Type B pancreatic cell (in vitro differentiated cells): Measurements from ENCODE around the gene RIC8A. TPM values are rescaled to one million over a fixed set of nuclear protein-coding genes. Genes with fewer than 3 reads are reported as not detected.

Source experiments
- DNase-seq: peaks from one replicate; pipeline ENCODE4 v3.0.0; 2021; ENCODE audit warnings: mixed read lengths; ENCODE audit not compliant: unreplicated experiment; ENCODE audit errors: extremely low spot score
- H3K27ac Mint-ChIP-seq: 2 replicates; pipeline ENCODE4 v1.8.0; 2021; ENCODE audit warnings: mild to moderate bottlenecking, mixed read lengths
- H3K27me3 Mint-ChIP-seq: 2 replicates; pipeline ENCODE4 v1.8.0; 2021; ENCODE audit warnings: mixed read lengths
- H3K36me3 Mint-ChIP-seq: 2 replicates; pipeline ENCODE4 v1.8.0; 2021; ENCODE audit warnings: mixed read lengths
- H3K4me1 Mint-ChIP-seq: one replicate; pipeline ENCODE4 v1.8.0; 2021; ENCODE audit warnings: mixed read lengths; ENCODE audit not compliant: unreplicated experiment
- H3K4me3 Mint-ChIP-seq: 2 replicates; pipeline ENCODE4 v1.8.0; 2021; ENCODE audit warnings: mild to moderate bottlenecking, mixed read lengths
- H3K9me3 Mint-ChIP-seq: 2 replicates; pipeline ENCODE4 v1.8.0; 2021; ENCODE audit warnings: mixed read lengths
- total RNA-seq: library from RNA; stranded (reverse); gene quantifications from 2 replicates; pipeline ENCODE4 v1.2.1, GENCODE V29; 2021; ENCODE audit warnings: low replicate concordance
- TF ChIP-seq, protein P1 (sequence below): fragments of 200-600 bp; sonication (generic); conservative IDR thresholded peaks from 2 replicates; pipeline ENCODE4 v1.5.0; 2021; ENCODE audit warnings: antibody characterized with exemption, mild to moderate bottlenecking

The RIC8A gene
- total RNA-seq, 1 donor from 2014 or later = 114 TPM

DNA sequence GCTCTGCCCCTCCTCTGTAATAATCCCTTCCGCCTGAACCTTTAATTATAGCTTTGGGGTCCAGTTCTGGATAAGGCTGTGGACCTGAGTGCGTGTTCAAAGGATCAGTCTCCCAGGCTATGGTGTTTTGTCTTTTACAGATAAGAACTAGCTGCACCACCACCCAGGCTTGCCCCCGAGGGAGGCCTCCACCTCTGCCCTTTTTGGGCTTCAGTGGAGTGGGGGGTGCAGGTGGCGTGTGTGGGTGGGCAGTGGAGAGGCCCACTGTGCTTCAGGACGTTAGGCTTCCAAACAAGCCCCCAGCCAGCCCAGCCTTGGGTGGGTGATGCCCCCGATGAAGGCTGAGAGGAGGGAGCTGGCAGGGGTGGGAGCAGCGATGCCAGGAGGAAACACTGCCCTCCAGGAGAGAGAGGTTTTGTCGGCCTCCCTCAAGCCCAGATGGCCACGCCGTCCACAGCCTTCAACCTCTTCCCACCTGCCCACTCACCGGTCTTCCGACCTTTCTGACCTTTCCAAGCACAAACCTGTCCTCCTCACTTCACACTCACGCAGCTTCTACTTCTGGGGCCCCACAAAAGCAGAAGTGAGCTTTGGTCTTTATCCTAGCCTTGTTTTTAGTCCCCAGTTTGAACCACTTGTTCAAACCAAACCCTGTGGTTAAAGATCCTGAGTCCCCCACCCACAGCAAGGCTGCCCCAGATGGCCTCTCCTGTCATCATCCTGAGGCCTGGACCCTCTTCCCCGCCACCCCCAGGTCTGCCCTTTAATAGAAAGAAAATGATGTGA is 49.6 kb downstream of the RIC8A start:
- Mint-ChIP-seq H3K27me3 (no peaks in the 10 kb centered on the region), H3K4me1 (no peaks in the 10 kb centered on the region)

DNA sequence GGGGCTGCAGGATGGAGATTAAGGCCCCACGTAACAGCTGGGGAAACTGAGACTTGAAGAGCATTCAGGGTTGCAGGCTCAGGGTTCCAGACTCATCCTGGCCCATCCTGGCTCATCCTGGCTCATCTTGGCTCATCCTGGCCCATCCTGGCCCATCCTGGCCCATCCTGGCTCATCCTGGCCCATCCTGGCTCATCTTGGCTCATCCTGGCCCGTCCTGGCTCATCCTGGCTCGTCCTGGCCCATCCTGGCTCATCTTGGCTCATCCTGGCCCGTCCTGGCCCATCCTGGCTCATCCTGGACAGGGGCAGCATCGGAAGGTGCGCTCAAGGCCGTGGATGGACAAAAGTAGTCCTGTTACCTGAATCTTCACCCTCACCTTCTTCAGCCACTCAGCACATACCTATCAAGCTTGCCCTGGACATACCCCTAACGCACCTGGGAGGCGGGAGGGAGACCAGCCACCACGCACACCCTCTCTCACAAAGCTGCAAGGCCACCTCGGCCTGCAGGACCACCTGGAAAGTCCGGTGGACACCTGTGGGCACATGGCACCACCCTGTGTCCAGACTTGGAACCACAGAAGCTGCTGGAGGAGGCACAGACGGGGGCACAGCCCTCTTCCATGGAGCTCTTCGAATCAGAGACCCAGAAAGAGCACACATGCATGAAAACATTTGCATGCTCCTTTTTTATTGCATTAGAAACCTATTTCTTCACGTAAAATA is 50.4 kb downstream of the RIC8A start:
- DNase-seq = no peak
- Mint-ChIP-seq H3K36me3 (no peaks in the 10 kb centered on the region), H3K4me1 (no peaks in the 10 kb centered on the region), H3K27me3 (no peaks in the 10 kb centered on the region), H3K4me3 (no peak overlapping the region), H3K27ac (peak overlapping the region; percentile 41), H3K9me3 (peaks cover 4% of the 10 kb centered on the region)
- TF ChIP-seq, protein P1, sequence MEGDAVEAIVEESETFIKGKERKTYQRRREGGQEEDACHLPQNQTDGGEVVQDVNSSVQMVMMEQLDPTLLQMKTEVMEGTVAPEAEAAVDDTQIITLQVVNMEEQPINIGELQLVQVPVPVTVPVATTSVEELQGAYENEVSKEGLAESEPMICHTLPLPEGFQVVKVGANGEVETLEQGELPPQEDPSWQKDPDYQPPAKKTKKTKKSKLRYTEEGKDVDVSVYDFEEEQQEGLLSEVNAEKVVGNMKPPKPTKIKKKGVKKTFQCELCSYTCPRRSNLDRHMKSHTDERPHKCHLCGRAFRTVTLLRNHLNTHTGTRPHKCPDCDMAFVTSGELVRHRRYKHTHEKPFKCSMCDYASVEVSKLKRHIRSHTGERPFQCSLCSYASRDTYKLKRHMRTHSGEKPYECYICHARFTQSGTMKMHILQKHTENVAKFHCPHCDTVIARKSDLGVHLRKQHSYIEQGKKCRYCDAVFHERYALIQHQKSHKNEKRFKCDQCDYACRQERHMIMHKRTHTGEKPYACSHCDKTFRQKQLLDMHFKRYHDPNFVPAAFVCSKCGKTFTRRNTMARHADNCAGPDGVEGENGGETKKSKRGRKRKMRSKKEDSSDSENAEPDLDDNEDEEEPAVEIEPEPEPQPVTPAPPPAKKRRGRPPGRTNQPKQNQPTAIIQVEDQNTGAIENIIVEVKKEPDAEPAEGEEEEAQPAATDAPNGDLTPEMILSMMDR = no peak

More for the DNA sequence above, 49.6 kb downstream of the RIC8A start:
- H3K9me3 Mint-ChIP-seq = peaks cover 2% of the 10 kb centered on the region
- H3K4me3 Mint-ChIP-seq = no peak overlapping the region
- no peak overlapping the region for H3K27ac Mint-ChIP-seq
- TF ChIP-seq, protein P1 = no peak
- DNase-seq = no peak
- H3K36me3 Mint-ChIP-seq = no peaks in the 10 kb centered on the region

DNA sequence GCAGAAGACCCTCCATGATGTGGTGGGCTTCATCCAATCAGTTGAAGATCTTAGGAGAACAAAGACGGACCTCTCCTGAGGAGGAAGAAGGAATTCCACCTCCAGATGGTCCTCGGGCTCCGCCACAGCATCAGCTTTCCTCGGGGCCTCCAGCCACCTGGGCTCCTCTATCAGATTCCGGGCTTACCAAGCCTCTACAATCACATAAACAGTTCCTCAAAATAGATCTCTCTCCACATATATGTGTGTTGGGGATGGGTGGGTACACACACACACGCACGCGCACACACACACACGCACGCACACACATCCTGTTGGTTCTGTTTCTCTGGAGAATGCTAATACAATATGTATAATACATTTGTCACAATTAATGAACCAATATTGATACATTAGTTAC is 51.9 kb downstream of the RIC8A start:
- H3K27me3 Mint-ChIP-seq = no peaks in the 10 kb centered on the region
- H3K4me3 Mint-ChIP-seq = no peak overlapping the region
- TF ChIP-seq, protein P1 = no peak
- DNase-seq = no peak
- H3K36me3 Mint-ChIP-seq = no peaks in the 10 kb centered on the region
- no peaks in the 10 kb centered on the region for H3K4me1 Mint-ChIP-seq
- H3K27ac Mint-ChIP-seq = no peak overlapping the region
- H3K9me3 Mint-ChIP-seq = peaks cover 4% of the 10 kb centered on the region

DNA sequence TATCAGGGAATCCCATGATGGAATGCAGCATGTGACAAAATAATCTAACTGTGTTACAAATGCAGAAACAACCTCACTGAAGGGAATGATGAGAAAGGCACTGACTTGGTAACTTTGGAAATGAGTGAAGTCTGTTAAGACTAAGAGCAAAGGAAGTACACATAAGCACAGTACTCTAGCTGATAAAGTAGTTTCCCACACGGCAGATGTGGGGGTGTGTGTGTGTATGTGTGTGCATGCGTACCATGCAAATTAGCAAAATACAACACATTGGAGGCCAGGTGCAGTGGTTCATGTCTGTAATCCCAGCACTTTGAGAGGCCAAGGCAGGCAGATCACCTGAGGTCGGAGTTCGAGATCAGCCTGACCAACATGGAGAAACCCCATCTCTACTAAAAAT is 54.1 kb downstream of the RIC8A start:
- Mint-ChIP-seq H3K4me1 (no peaks in the 10 kb centered on the region), H3K27ac (no peak overlapping the region), H3K9me3 (peaks cover 4% of the 10 kb centered on the region), H3K4me3 (no peak overlapping the region), H3K36me3 (no peaks in the 10 kb centered on the region), H3K27me3 (no peaks in the 10 kb centered on the region)
- DNase-seq = no peak
- TF ChIP-seq, protein P1 = no peak

Other genes starting within 250 kb of the RIC8A start
- gene SCGB1C1, start 14.6 kb upstream of the RIC8A start, total RNA-seq = not detected in 2 replicates
- 48.4 and 59.5 TPM in 2 replicates for gene BET1L, start 309 bp upstream of the RIC8A start, total RNA-seq
- gene SIRT3, start 28.6 kb downstream of the RIC8A start, total RNA-seq = 18.8 and 33.7 TPM in 2 replicates
- 112 and 115 TPM in 2 replicates for gene PSMD13, start 29.3 kb downstream of the RIC8A start, total RNA-seq
- gene NLRP6, start 70.7 kb downstream of the RIC8A start, total RNA-seq = 0.19 TPM in 1 of 2 replicates, not detected in the other
- gene PGGHG, start 81.4 kb downstream of the RIC8A start, total RNA-seq = 12.6 and 32.5 TPM in 2 replicates
- gene IFITM5, start 91.8 kb downstream of the RIC8A start, total RNA-seq = not detected in 2 replicates
- 109 and 238 TPM in 2 replicates for gene IFITM2, start 100.1 kb downstream of the RIC8A start, total RNA-seq
- gene IFITM1, start 106.3 kb downstream of the RIC8A start, total RNA-seq = 34.1 and 192 TPM in 2 replicates
- gene IFITM3, start 113.2 kb downstream of the RIC8A start, total RNA-seq = 175 and 354 TPM in 2 replicates
- 95.0 and 185 TPM in 2 replicates for gene B4GALNT4, start 161.8 kb downstream of the RIC8A start, total RNA-seq
- 51.6 and 156 TPM in 2 replicates for gene PKP3, start 186.5 kb downstream of the RIC8A start, total RNA-seq
- gene SIGIRR, start 207.3 kb downstream of the RIC8A start, total RNA-seq = 36.2 and 44.0 TPM in 2 replicates
- gene ANO9, start 234.3 kb downstream of the RIC8A start, total RNA-seq = 25.3 and 66.6 TPM in 2 replicates
- 33.6 and 46.9 TPM in 2 replicates for gene PTDSS2, start 242.6 kb downstream of the RIC8A start, total RNA-seq